ENCODE measurements around the gene KYNU. TPM values are rescaled to one million over a fixed set of nuclear protein-coding genes. Genes with fewer than 3 reads are reported as not detected.
"Not testable (repeated sequence)": the region's sequence is repeated elsewhere in the genome, so short reads cannot be mapped to it uniquely, and the experiment has no call there.

KYNU gene
- total RNA-seq (2014; rRNA removed; shearing (Covaris generic)), result 0.31 and 1.9 TPM in 2 replicates

- DNase-seq, result no peak
- no peaks in the 10 kb centered on the region for H3K27me3 ChIP-seq (ENCODE audit: control insufficient read depth, insufficient read depth, low read length)
- no peak within 1 kb of the TSS for H3K4me3 ChIP-seq (ENCODE audit: insufficient read depth, low read depth, low read length)
- no peaks in the 10 kb centered on the region for H3K36me3 ChIP-seq (replicated peaks; ENCODE audit: control insufficient read depth, insufficient read depth, low read length)
These were observed at the start of gene KYNU for GRCh38 chr2:142877216-142877838. TSS of gene KYNU (plus strand) at chr2:142877664. CDS start at chr2:142885368, 7,704 bp downstream.

DNA sequence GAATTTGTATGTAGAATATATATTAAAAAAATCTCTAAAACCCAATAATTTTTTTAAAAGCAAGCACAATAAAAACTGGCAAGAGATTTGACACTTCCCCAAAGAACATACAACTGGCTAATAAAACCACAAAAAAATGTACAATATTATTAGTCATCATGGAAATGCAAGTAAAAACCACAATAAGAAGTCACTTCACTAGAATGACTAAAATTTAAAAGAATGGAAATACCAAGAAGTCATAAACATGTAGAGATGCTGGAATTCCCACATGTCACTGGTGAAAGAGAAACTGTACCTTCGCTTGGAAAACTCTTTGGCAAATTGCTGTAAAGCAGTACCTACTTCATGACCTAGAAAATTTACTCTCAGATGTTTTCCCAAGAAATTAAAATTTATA lies 43.4 kb upstream of the KYNU start:
- DNase-seq, result no peak
- no peaks in the 10 kb centered on the region for H3K36me3 ChIP-seq (replicated peaks; ENCODE audit: control insufficient read depth, insufficient read depth, low read length)
- no peak overlapping the region for H3K4me3 ChIP-seq (ENCODE audit: insufficient read depth, low read depth, low read length)
- no peaks in the 10 kb centered on the region for H3K27me3 ChIP-seq (ENCODE audit: control insufficient read depth, insufficient read depth, low read length)

DNA sequence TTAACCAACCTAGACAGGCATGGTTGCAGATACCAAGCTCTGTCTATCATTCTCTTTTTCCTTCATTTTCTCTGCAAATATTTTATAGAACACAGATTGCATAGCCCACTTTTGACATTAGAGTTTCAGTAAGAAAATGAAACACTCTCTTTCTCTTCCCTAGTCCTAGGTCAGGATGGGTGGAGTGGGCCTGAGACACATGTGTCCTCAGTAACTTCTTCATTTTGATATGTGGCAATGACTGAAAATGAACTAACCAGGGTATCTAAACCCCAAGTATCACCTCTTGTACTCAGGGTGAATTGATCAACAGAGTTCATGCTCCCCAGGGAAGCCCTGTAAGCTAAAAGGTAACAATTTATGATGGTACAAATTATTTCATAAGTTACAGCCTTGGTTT lies 37.0 kb upstream of the KYNU start:
- DNase-seq, result no peak
- no peaks in the 10 kb centered on the region for H3K27me3 ChIP-seq (ENCODE audit: control insufficient read depth, insufficient read depth, low read length)
- H3K36me3 ChIP-seq (replicated peaks; ENCODE audit: control insufficient read depth, insufficient read depth, low read length), result no peaks in the 10 kb centered on the region
- no peak overlapping the region for H3K4me3 ChIP-seq (ENCODE audit: insufficient read depth, low read depth, low read length)

DNA sequence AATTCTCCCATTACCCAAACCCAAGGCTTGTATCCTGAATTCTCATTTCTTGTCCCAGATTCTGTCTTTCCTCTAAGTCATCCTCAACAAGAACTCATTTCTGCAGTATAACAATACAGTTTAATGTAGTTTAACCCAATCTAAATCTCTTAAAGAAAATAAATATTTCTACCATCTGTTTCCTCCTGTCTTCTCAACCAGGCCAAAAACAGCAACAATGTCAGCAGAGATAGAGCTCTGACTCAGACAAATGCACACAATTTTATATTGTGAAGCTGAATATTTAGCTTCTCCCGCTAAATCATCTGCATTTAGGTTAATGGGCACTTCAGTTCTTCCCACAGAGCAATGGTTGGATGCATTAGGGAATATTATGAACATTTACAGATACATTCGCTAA lies 35.7 kb upstream of the KYNU start:
- no peaks in the 10 kb centered on the region for H3K27me3 ChIP-seq (ENCODE audit: control insufficient read depth, insufficient read depth, low read length)
- DNase-seq, result no peak
- no peak overlapping the region for H3K4me3 ChIP-seq (ENCODE audit: insufficient read depth, low read depth, low read length)
- H3K36me3 ChIP-seq (replicated peaks; ENCODE audit: control insufficient read depth, insufficient read depth, low read length), result no peaks in the 10 kb centered on the region

- no peaks in the 10 kb centered on the region for H3K36me3 ChIP-seq (replicated peaks; ENCODE audit: control insufficient read depth, insufficient read depth, low read length)
- H3K27me3 ChIP-seq (ENCODE audit: control insufficient read depth, insufficient read depth, low read length), result no peaks in the 10 kb centered on the region
- no peak for DNase-seq
- H3K4me3 ChIP-seq (ENCODE audit: insufficient read depth, low read depth, low read length), result no peak overlapping the region
These were observed 35.1 kb upstream of the KYNU start for GRCh38 chr2:142842369-142842768.

DNA sequence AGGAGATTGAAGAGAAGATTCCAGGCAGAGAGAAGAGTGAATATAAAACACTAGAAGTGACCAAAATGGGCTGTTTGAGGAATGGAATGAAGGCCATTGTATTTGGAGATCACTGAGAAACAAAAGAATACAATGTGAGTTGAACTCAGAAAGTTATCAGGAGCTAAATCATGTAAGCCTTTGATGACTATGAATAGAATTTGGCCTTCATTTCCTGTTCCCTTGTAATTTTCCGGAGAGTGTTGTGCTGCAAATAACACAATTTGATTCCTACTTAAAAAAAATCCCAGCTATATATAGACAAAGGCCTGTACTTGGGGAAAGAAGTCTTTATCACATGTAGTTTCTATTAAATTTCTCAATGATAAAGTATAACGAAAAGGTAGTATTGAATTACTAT lies 33.7 kb upstream of the KYNU start:
- no peak for DNase-seq
- no peaks in the 10 kb centered on the region for H3K36me3 ChIP-seq (replicated peaks; ENCODE audit: control insufficient read depth, insufficient read depth, low read length)
- H3K27me3 ChIP-seq (ENCODE audit: control insufficient read depth, insufficient read depth, low read length), result no peaks in the 10 kb centered on the region
- no peak overlapping the region for H3K4me3 ChIP-seq (ENCODE audit: insufficient read depth, low read depth, low read length)

- no peaks in the 10 kb centered on the region for H3K27me3 ChIP-seq (ENCODE audit: control insufficient read depth, insufficient read depth, low read length)
- DNase-seq, result no peak
- H3K36me3 ChIP-seq (replicated peaks; ENCODE audit: control insufficient read depth, insufficient read depth, low read length), result no peaks in the 10 kb centered on the region
- H3K4me3 ChIP-seq (ENCODE audit: insufficient read depth, low read depth, low read length), result no peak overlapping the region
These were observed 29.3 kb upstream of the KYNU start for GRCh38 chr2:142848023-142848606.

DNA sequence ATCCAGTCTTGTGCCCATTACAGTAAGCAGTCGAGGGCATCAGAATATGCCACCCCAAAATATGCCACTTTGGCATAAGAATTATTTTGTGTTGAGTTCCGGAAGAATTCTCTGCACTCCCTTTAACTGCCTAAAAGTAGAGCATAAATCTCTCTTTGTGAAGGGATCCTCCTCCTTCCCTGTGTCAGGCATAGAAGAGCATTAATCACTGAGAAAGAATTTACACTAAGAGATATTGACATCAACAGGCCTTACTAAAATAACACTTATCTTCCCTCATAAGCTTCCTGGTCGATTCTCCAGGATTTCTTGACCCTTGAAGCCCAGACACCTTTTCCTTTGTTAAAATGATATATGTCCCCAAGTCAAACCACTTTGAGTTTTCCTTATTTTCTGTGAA lies 27.6 kb upstream of the KYNU start:
- Histone ChIP-seq H3K27me3 (ENCODE audit: control insufficient read depth, insufficient read depth, low read length) (no peaks in the 10 kb centered on the region), H3K36me3 (replicated peaks; ENCODE audit: control insufficient read depth, insufficient read depth, low read length) (no peaks in the 10 kb centered on the region), H3K4me3 (ENCODE audit: insufficient read depth, low read depth, low read length) (no peak overlapping the region)
- no peak for DNase-seq

DNA sequence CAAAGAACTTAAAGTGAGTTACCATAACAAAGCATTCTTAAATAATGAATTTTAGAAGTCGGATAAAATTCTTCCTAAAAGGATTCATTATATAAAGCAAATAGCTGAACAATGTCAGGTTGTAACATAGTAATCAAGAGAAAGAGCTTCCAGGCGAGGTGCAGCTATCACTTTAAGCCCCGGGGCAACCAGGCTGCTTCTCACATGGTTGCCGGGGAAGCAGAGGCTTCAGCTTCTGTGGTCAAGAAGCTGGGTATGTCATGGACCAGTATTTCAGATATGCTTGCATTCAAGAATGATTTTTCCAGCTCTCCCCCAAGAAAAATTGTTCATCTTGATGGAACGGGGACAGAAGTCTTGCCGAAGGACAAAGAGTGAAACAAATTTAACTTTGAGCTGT lies 23.6 kb upstream of the KYNU start:
- Histone ChIP-seq H3K36me3 (replicated peaks; ENCODE audit: control insufficient read depth, insufficient read depth, low read length) (no peaks in the 10 kb centered on the region), H3K4me3 (ENCODE audit: insufficient read depth, low read depth, low read length) (no peak overlapping the region), H3K27me3 (ENCODE audit: control insufficient read depth, insufficient read depth, low read length) (no peaks in the 10 kb centered on the region)
- DNase-seq, result no peak

DNA sequence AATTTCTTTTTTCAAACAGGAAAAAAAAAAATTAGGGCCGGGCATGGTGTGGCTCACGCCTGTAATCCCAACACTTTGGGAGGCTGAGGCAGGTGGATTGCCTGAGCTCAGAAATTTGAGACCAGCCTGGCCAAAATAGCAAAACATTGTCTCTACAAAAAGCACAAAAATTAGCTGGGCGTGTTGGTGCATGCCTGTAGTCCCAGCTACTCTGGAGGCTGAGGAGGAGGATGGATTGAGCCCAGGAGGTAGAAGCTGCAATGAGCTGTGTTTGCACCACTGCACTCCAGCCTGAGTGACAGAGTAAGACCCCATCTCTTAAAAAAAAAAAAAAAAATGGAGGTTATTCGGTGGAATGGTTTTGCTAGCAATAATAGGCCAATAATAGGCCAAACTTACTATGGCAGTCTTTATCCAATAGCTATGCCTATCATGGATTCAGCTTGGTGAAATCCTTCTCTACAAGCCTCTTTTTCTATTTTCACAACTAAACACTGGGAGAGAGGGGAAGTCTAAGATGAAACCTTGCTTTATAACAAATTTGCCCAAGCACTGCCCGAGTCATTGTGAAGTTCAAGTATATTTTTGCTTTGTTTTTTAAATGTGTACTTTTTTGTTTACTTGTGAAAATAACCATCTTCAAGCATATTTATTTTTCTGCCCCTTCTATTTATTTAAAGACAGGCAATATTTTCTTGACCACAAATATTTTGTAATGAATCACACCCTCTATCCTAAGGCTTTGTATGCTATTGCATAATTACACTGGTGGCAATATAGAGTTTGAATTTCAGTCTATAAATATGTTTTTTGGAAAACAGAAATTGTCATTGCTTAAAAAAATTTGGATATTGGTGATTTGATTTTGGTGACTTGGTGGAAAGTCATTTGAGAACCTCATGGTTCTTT lies 20.0 kb upstream of the KYNU start:
- Histone ChIP-seq H3K27me3 (ENCODE audit: control insufficient read depth, insufficient read depth, low read length) (no peaks in the 10 kb centered on the region), H3K4me3 (ENCODE audit: insufficient read depth, low read depth, low read length) (no peak overlapping the region)
- no peak for DNase-seq

GRCh38 chr2:142858961-142859360 lies 18.5 kb upstream of the KYNU start:
- Histone ChIP-seq H3K36me3 (replicated peaks; ENCODE audit: control insufficient read depth, insufficient read depth, low read length) (no peaks in the 10 kb centered on the region), H3K4me3 (ENCODE audit: insufficient read depth, low read depth, low read length) (no peak overlapping the region), H3K27me3 (ENCODE audit: control insufficient read depth, insufficient read depth, low read length) (no peaks in the 10 kb centered on the region)
- DNase-seq, result no peak

More for the DNA sequence above, 20.0 kb upstream of the KYNU start:
- H3K36me3 ChIP-seq (replicated peaks; ENCODE audit: control insufficient read depth, insufficient read depth, low read length), result no peaks in the 10 kb centered on the region

DNA sequence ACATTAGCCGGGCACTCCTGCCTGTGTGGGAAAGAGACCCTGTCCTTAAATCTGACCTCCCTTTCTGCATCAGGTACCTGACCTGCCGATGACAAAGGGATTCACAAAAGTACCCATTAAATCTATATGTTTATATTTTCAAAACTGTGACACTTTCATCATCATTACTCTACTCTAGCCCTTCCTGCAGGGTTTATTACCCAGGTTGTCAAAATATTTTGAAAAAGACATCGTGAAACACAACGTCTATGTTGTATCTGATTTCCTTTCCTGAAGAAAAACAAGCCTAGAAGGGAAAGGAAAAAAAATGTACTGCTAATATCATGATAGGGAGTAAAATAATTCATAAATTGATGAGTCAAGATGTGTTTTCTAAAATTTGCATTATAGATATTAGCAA lies 15.2 kb upstream of the KYNU start:
- no peaks in the 10 kb centered on the region for H3K27me3 ChIP-seq (ENCODE audit: control insufficient read depth, insufficient read depth, low read length)
- no peak overlapping the region for H3K4me3 ChIP-seq (ENCODE audit: insufficient read depth, low read depth, low read length)

DNA sequence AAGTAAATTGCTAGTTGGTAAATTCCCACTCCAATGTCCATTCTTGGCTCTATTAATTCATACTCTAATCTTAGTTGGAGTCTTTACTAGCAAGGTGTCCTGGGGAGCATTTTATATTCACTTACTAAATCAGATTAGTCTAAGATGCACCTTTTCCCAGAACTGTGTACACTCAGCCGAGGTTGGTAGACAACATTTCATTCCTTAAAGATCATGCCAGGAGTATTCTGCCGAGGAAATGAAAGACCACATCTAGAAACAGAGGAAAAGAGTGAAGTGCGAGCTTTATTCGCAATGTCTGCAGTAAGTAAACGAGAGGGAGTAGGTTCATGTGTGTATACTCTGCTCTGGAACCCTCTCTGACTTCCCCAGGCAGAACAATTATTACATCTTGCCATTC lies 14.6 kb upstream of the KYNU start:
- no peak for DNase-seq
- Histone ChIP-seq H3K27me3 (ENCODE audit: control insufficient read depth, insufficient read depth, low read length) (no peaks in the 10 kb centered on the region), H3K36me3 (replicated peaks; ENCODE audit: control insufficient read depth, insufficient read depth, low read length) (no peaks in the 10 kb centered on the region), H3K4me3 (ENCODE audit: insufficient read depth, low read depth, low read length) (no peak overlapping the region)

More for the DNA sequence above, 15.2 kb upstream of the KYNU start:
- no peak for DNase-seq
- H3K36me3 ChIP-seq (replicated peaks; ENCODE audit: control insufficient read depth, insufficient read depth, low read length), result no peaks in the 10 kb centered on the region

DNA sequence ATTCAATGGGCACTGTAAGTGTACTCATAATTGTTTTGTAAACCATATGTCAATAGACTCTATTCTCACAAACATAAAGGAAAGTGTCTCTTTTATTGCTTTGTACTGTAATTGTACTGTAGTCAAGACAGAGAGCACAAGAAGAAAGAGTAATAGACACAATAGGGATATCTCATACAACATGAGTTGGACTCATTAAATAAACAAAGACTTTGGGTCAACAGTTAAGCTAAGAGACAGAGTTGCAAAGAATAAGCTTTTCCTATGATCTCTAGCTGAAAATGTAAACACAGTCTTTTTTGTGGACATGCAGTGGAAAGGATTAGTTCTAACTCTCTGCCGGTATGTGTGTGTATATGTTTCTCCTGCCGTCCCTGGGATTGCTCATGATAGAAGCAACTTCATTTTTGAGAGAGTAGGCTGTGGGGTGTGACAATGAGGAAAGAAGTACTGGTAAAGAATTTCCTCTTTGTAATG lies 13.9 kb upstream of the KYNU start:
- Histone ChIP-seq H3K36me3 (replicated peaks; ENCODE audit: control insufficient read depth, insufficient read depth, low read length) (no peaks in the 10 kb centered on the region), H3K4me3 (ENCODE audit: insufficient read depth, low read depth, low read length) (no peak overlapping the region), H3K27me3 (ENCODE audit: control insufficient read depth, insufficient read depth, low read length) (no peaks in the 10 kb centered on the region)
- no peak for DNase-seq

- not testable (repeated sequence) for DNase-seq; H3K4me3 ChIP-seq (ENCODE audit: insufficient read depth, low read depth, low read length); H3K36me3 ChIP-seq (replicated peaks; ENCODE audit: control insufficient read depth, insufficient read depth, low read length); H3K27me3 ChIP-seq (ENCODE audit: control insufficient read depth, insufficient read depth, low read length)
These were observed 12.9 kb upstream of the KYNU start for GRCh38 chr2:142864605-142865004.
